SU-DHL-6 (cell line): ENCODE results near the gene LPCAT1.

ENCODE experiments used
- H2AFZ ChIP-seq: fragments of 200-600 bp; sonication (generic); 2 replicates; pipeline ENCODE4 v1.6.1; 2014; ENCODE audit warnings: low read depth, mild to moderate bottlenecking, moderate library complexity, mixed read lengths, antibody characterized with exemption, low read length; ENCODE audit not compliant: severe bottlenecking
- H3F3A ChIP-seq: fragments of 200-600 bp; shearing (Covaris generic); 2 replicates; pipeline ENCODE4 v1.6.0; 2016; ENCODE audit warnings: antibody characterized with exemption, mild to moderate bottlenecking; ENCODE audit not compliant: insufficient read depth
- H3K27ac ChIP-seq: fragments of 200-600 bp; sonication (generic); 2 replicates; pipeline ENCODE4 v1.5.1; 2016; ENCODE audit warnings: low read depth, mild to moderate bottlenecking, low read length, moderate library complexity, mixed read lengths
- H3K27me3 ChIP-seq: fragments of 200-600 bp; sonication (generic), shearing (Covaris generic); 2 replicates; pipeline ENCODE4 v1.6.0; 2014; ENCODE audit warnings: mild to moderate bottlenecking, low read length
- H3K36me3 ChIP-seq: fragments of 200-600 bp; sonication (generic); 2 replicates; pipeline ENCODE4 v1.6.1; 2014; ENCODE audit warnings: mild to moderate bottlenecking, low read length, mixed read lengths
- H3K4me2 ChIP-seq: fragments of 300-600, 200-600 bp; shearing (Covaris generic), sonication (generic); 2 replicates; pipeline ENCODE4 v1.6.0; 2014; ENCODE audit warnings: low read length, low read depth, mild to moderate bottlenecking; ENCODE audit not compliant: poor library complexity, severe bottlenecking
- H3K4me3 ChIP-seq: fragments of 200-600 bp; sonication (generic); 2 replicates; pipeline ENCODE4 v1.5.1; 2014; ENCODE audit warnings: antibody characterized with exemption, low read length, mild to moderate bottlenecking, mixed read lengths; ENCODE audit not compliant: insufficient read depth, poor library complexity, severe bottlenecking
- H3K79me2 ChIP-seq: fragments of 200-600 bp; sonication (generic); 2 replicates; pipeline ENCODE4 v1.6.1; 2014; ENCODE audit warnings: mild to moderate bottlenecking, low read length, moderate library complexity; ENCODE audit not compliant: insufficient read depth
- H3K9ac ChIP-seq: fragments of 200-600 bp; sonication (generic); 2 replicates; pipeline ENCODE4 v1.7.0; 2014; ENCODE audit warnings: mild to moderate bottlenecking, low read length
- H3K9me2 ChIP-seq: fragments of 200-600 bp; sonication (generic); replicated peaks from 2 replicates; pipeline ENCODE4 v1.6.1; 2014; ENCODE audit warnings: low read length; ENCODE audit not compliant: insufficient read depth
- H3K9me3 ChIP-seq: fragments of 200-600 bp; sonication (generic); 2 replicates; pipeline ENCODE4 v1.6.1; 2014; ENCODE audit warnings: low read length, mixed read lengths; ENCODE audit not compliant: insufficient read depth
- H4K20me1 ChIP-seq: fragments of 200-600 bp; sonication (generic); 2 replicates; pipeline ENCODE4 v1.6.1; 2014; ENCODE audit warnings: low read depth, mild to moderate bottlenecking, antibody characterized with exemption, low read length, moderate library complexity, mixed read lengths
- EZH2phosphoT487 ChIP-seq: fragments of 200-600 bp; sonication (generic), shearing (Covaris generic); conservative IDR thresholded peaks from 2 replicates; pipeline ENCODE4 v1.6.1; 2018; ENCODE audit warnings: mild to moderate bottlenecking, antibody characterized with exemption, low read length, moderate library complexity, mixed read lengths
- TF ChIP-seq, protein P1 (sequence below): fragments of 200-600 bp; sonication (generic); IDR thresholded peaks from one replicate; pipeline ENCODE4 v1.5.1; 2017; ENCODE audit warnings: antibody characterized with exemption, mild to moderate bottlenecking, low read length, moderate library complexity; ENCODE audit not compliant: insufficient read depth, poor library complexity, severe bottlenecking

The LPCAT1 gene

DNA sequence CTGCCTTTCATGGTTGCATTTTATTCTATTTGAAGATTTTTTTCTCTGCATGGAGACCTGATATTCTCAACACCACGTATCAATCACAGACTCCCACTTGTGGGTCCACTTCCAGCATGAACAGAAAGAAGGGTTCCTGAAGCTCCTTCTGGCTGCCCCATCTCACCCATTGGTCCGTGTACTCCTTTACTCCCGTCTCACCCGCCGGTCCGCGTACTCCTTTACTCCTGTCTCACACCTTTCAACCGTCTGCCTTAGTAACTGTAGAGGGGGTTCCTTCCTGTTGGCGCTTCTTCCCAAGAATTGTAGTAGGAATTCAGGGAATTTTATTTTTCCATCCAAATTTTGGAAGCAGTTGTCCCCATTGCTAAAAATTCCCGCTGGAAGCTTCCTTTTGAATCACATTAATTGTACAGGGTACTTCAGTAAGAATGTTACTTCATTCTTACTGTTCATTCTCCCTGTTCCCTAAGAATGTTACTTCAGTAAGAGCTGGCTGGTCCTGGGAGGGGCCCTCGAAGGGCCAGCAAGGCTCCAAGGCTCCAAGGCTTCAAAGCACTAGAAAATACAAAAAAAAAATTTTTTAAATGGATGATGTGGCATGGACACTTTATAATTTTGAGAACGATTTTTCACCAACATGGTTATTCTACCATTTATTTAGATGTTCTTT, 3.9 kb upstream of the LPCAT1 start:
- no peak for TF ChIP-seq EZH2phosphoT487
- TF ChIP-seq, protein P1, sequence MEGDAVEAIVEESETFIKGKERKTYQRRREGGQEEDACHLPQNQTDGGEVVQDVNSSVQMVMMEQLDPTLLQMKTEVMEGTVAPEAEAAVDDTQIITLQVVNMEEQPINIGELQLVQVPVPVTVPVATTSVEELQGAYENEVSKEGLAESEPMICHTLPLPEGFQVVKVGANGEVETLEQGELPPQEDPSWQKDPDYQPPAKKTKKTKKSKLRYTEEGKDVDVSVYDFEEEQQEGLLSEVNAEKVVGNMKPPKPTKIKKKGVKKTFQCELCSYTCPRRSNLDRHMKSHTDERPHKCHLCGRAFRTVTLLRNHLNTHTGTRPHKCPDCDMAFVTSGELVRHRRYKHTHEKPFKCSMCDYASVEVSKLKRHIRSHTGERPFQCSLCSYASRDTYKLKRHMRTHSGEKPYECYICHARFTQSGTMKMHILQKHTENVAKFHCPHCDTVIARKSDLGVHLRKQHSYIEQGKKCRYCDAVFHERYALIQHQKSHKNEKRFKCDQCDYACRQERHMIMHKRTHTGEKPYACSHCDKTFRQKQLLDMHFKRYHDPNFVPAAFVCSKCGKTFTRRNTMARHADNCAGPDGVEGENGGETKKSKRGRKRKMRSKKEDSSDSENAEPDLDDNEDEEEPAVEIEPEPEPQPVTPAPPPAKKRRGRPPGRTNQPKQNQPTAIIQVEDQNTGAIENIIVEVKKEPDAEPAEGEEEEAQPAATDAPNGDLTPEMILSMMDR = no peak
- no peaks in the 10 kb centered on the region for H3K27me3 ChIP-seq
- no peaks in the 10 kb centered on the region for H3K9me3 ChIP-seq
- H3F3A ChIP-seq = peaks cover 3% of the 10 kb centered on the region; the same call in 1 of the 2 replicates
- no peak overlapping the region for H3K9ac ChIP-seq
- H3K9me2 ChIP-seq = no peaks in the 10 kb centered on the region
- peaks cover 7% of the 10 kb centered on the region for H3K79me2 ChIP-seq
- no peaks in the 10 kb centered on the region for H4K20me1 ChIP-seq
- no peaks in the 10 kb centered on the region for H3K36me3 ChIP-seq
- no peak overlapping the region for H2AFZ ChIP-seq
- no peak overlapping the region for H3K4me3 ChIP-seq
- no peak overlapping the region for H3K27ac ChIP-seq
- H3K4me2 ChIP-seq = no peak overlapping the region

DNA sequence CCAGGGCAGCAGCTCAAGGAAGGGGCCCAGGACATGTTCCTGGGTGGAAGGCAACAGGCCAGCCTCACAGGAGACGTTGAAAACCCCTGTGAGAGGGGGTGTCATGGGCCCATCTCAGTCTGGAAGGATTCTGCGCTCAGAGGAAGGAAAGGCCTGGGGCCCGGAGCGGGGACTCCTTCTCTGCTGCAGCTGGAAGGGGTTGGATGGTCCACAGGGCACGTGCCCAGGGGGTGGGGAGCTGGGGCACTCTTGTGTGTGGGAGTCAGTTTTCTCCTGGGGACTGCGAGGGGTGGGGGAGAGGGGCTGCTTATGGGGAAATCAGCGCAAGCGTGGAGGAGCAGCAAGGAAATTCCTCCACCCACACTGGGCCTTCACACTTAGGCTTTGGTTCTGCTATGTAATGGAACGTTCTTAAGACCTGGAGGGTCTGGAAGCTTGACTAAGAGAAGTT, 2.9 kb upstream of the LPCAT1 start:
- Histone ChIP-seq H3K9me2 (no peaks in the 10 kb centered on the region), H4K20me1 (no peaks in the 10 kb centered on the region), H3K4me2 (no peak overlapping the region), H3K9me3 (no peaks in the 10 kb centered on the region), H3F3A (no peaks in the 10 kb centered on the region), H3K27ac (no peak overlapping the region), H3K4me3 (no peak overlapping the region), H3K36me3 (no peaks in the 10 kb centered on the region), H2AFZ (no peak overlapping the region), H3K79me2 (peaks cover 16% of the 10 kb centered on the region), H3K9ac (no peak overlapping the region), H3K27me3 (no peaks in the 10 kb centered on the region)
- TF ChIP-seq, protein P1 = no peak
- TF ChIP-seq EZH2phosphoT487 = no peak

DNA sequence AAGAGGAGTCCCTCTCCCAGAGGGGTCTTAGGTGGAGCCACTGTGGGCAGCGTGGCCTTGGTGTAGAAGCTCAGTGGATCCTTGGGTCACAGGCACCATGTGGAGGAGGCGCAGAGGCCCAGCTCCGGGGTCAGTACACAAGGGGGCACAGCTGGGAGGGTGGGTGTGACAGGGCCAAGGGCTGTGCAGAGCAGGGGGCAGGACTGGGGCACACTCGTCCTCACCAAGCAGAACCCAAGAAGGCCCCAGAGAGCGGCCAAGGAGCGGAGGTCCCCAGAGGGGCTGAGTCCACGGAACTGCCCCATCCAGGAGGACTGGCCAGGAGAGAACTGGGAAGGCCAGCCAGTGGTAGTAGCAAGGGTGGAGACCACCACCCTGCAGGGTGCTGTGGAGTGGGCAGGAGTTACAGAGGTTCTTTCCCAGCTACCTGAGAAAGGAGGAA, 2.5 kb upstream of the LPCAT1 start:
- Histone ChIP-seq H3F3A (no peaks in the 10 kb centered on the region), H4K20me1 (no peaks in the 10 kb centered on the region), H3K4me2 (no peak overlapping the region), H3K36me3 (no peaks in the 10 kb centered on the region), H3K9me3 (no peaks in the 10 kb centered on the region), H3K9me2 (no peaks in the 10 kb centered on the region), H3K4me3 (no peak overlapping the region), H3K79me2 (peaks cover 21% of the 10 kb centered on the region), H3K27me3 (no peaks in the 10 kb centered on the region), H3K9ac (no peak overlapping the region), H3K27ac (no peak overlapping the region), H2AFZ (no peak overlapping the region)
- no peak for TF ChIP-seq EZH2phosphoT487
- TF ChIP-seq, protein P1 = no peak
